HUDEP-2 (cell line): ENCODE measurements around the gene PABPC1L.
"Not testable (repeated sequence)": the region's sequence is repeated elsewhere in the genome, so short reads cannot be mapped to it uniquely, and the experiment has no call there.

ENCODE experiments used
- DNase-seq, 76 experiments: peaks; one replicate each; lab custom pipeline; 2025; ENCODE audit not compliant: unreplicated experiment in 76 of 76; lab: John Stamatoyannopoulos, UW

The PABPC1L gene

DNA sequence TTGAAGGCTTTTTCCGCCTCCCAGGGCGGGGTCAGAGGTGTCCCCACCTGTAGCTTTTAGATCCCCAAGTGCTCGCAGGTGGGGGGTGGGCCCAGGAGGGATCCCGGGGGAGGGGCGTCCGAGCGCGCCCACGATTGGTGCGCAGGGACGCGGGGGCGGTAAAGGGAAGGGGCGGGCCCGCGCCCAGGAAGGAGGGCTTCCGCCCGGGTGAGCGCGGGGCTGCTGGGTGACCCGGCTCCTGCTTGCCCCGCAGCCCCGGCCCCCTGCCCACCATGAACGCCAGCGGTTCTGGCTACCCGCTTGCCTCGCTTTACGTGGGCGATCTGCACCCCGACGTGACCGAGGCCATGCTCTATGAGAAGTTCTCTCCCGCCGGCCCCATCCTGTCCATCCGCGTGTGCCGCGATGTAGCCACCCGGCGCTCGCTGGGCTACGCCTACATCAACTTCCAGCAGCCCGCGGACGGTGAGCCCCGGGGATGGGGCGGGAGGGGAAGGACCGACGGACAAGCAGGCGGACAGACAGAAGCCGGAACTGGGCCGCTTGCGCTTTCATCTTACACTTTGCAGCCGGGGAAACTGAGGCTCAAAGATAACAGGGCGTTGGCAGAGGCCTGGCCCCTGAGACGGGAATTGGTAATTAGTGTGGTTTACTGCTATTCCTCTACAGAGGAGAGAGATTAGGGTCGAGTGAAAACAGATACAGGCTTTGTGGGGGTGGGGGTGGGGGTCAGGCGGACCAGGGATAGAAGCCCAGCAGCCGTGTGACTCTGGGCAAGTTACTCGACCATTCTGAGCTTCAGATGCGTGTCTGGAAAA, at the start of gene PABPC1L:
Gene PABPC1L, plus strand, starts transcription at position 189 of the 818 bp plus-strand sequence. Its CDS starts 84 bp downstream, at position 273.
- peak in 38 of 76 experiments; percentile 3 to 57 (median 26) for DNase-seq

DNA sequence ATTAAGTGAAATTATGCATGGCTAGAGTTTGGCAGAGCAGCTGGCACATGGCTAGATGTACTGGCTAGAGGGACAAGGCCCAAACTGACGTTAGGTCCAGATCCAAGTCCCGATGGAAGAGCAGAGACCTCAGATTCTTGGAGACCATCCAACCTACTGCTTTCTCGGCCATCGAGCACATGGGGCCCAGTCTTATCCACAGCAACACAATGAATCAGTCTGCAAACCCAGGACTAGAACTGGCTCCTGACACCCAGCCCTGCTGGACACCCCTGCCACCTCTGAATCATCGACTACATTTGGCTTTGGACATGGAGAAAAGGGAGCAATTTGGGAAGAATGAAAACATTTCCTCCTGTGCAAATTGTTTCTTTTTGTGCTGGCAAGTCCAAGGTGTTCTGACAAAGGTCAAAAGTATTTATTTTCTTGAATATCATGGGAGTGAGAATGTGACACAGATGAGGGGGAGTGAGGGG, 48.3 kb upstream of the PABPC1L start:
- no peak for DNase-seq

DNA sequence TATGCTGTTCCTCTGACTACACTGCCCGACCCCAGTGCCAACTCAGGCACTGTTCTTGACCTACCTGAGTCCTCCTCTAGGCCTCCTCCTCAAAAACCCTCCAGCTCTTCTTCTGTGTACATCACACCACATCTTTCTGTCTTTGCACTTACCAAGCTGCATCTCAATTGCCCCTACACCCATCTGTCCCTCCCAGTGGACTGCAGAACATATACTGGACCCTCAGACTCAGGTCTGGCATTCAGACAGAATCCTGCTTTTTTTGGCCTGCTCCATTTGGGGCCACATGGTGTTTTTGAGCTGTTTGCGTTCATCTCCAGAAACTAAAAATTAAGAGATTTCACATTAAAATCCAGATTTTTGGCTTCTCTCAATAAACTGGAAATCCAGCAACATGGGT, 47.6 kb upstream of the PABPC1L start:
- DNase-seq, result no peak

DNA sequence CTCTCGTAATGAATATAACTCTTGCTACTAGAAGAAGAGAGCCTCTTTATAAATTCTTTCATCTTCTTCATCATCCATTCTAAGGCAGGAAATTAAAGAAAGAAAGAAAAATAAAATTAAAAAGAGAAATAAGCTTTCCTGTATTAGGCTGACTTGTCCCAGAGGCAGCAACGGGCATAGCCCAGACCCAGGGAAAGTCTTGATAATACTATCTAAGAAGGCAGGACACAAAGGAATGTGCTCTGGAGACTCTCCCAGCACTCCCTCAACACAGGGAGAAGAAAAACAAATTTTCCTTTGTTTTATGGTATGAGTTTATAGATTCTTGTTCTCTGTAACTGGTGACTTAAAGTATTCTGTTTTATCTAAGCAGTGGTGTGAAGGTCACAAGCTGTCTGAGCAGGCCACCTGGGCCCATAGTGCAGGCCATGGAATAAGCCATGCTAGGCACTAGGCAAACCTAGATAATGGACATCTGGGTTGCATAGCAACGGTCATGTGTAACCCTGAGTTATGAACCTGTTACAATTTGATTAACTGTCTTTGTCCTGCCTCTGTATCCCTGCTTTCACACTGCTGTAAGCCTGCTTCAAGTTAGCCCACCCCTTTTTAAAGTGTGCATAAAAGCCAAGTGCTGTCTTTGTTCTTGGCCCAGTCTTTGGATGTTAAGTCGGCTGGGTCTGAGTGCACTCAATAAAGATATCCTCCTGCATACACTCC, 46.3 kb upstream of the PABPC1L start:
- DNase-seq, result peak in 1 of 76 experiments; percentile 8

DNA sequence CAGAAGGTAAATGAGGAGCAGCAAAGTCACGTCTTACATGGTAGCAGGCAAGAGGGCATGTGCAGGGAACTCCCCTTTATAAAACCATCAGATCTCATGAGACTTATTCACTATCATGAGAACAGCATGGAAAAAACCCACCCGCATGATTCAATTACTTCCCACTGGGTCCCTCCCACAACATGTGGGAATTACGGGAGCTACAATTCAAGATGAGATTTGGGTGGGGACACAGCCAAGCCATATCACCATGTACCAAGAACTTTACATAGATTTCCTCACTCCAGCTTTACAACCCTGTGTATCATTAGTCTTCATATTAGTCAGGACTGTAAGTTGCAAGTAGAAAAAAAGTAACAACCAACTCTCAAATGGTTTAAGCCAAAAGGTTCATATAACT, 45.4 kb upstream of the PABPC1L start:
- not testable (repeated sequence) for DNase-seq

DNA sequence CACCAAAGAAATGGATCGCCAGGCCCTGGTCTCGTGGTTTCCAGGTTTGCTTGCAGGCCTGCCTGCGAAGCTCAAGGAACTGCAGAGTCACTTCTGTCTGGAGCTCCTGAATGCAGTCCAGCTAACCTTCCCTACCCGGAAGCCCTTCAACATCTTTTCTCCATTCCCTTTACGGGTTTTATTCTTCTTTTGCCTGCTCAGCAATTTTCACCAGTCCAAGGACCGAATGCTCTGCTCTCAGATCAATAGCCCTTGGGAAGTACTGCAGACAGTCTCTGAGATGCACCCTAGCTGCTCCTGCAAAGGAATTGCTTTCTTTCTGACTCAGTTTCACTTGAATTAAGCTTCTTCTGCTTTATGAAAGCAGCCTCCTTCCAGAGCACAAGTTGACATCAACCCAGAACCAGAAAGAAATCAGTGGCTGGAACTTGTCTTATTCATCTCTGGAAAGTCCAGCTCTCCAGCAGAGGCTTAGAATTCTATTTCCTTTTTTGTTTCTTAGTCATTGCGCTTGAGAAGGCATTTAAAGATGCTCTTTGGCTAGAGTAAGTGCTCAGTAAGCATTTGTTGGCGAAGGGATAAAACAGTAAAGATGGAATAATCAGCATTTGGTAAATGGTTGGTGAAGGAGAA, 43.0 kb upstream of the PABPC1L start:
- no peak for DNase-seq

DNA sequence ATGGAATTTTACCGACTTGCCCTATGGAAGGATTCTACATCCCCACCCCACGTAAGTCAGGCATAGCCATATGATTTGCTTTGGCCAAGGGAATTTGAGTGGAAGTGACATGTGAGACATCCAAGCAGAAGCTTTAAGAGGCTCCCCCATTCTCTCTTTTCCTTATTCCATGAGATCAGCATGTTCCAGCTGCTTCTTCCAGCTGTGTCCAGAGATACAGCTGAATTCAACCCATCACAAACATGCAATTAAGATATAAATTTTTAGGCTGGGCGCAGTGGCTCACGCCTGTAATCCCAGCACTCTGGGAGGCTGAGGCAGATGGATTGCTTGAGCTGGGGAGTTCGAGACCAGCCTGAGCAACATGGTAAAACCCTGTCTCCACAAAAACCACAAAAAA, 40.4 kb upstream of the PABPC1L start:
- DNase-seq, result no peak

DNA sequence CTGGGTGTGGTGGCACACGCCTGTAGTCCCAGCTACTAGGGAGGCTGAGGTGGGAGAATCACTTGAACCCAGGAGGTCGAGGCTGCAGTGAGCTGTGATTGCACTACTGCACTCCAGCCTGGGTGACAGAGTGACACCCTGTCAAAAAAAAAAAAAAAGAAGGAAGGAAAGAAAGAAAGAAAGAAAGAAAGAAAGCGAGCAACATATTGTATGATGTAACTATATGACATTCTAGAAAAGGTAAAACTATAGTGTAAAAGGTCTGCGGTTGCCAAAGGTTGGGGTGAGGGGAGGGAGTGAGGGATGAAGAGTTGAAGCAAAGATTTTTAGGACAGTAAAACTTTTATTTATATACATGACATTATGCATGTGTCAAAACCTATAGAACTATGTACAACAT, 27.5 kb upstream of the PABPC1L start:
- DNase-seq, result not testable (repeated sequence)

DNA sequence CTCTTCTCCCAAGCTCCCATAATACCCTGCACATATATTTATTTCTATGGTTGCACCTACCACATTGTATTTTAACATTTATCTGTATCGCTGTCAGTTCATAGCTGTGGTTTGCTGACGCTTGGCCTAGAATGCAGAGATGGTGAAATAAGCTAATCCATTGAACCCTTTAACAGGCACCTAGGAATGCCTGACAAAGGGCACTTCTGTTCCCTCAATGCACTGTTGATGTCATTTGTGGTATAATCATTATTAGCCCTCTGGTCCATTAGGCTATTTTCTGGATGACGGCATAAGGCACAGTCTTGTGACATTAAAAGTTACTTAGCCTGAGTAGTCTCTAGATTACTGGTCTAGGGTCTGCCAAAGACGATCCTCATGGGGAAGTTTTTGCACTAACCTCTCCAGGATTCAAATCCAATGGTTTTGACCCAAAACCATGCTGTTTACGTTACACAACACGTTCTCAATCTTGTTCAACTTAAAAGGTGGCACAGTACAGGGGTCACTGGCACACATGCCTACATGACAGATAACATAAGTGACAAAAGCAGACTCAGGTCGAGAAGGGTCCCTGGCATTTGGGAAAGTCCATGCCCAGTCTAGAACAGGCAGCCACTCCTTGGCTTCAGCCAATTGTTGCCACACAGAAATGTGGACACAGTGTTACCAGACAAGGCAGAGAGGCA, 26.5 kb upstream of the PABPC1L start:
- no peak for DNase-seq

DNA sequence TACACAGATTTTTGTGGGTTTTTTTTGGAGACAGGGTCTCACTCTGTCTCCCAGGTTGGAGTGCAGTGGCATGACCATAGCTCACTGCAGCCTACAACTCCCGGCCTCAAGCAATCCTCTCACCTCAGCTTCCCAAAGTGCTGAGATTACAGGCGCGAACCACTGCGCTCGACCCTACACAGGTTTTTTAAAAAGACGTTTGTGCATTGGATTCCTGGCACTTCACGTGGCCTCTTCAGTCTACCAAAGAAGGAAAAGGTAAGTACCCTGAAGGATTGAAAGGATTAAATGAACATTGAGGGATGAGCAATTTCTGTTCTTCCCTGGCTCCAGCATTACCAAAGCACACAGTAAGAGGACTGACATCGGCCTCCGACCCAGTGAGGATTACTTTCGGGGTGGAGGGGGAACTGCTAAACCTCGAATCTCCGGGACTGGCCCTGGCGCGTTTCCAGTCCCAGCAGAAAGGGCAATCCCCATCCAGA, 24.9 kb upstream of the PABPC1L start:
- no peak for DNase-seq

DNA sequence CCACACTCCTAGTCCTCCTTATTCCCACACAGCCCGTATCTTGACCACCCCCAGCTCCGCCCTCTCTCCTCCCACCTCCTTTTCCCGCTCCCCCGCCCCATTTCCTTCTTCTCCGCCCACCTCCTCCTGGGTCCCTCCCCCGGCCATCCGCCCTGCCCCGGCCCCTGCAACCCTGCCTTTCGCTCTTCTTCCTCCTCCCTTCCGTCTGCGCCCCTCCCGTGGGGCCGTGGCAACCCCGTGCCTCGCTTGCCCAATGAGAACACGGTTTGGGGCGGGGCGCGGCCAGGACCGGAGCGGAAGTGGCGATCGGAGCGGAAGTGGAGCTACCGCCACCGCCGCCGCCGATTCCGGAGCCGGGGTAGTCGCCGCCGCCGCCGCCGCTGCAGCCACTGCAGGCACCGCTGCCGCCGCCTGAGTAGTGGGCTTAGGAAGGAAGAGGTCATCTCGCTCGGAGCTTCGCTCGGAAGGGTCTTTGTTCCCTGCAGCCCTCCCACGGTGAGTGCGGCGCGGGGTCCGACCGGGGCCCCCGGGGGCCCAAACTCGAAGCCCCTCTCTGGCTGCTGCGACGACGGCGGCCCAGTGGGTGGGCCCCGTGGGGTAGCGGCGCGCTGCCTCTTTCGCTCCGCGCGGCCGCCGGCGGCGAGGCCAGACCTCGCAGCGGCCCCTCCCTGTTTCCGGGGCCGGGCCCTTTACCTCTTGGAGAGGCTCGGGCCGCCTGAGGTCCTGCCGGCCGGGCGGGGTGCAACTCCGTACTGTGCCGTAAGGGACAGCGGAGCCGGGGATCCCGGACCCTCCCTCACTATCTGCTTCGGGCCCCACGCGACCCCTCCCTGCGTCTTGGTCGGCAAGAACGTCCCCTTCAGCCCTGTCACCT, 24.2 kb upstream of the PABPC1L start, which contains the start of gene YWHAB:
Gene YWHAB, plus strand, starts transcription at position 314 of the 874 bp plus-strand sequence. CDS start 15,829 bp downstream, outside the sequence.
- DNase-seq, result peak in 74 of 76 experiments; percentile 64 to 99 (median 94)

DNA sequence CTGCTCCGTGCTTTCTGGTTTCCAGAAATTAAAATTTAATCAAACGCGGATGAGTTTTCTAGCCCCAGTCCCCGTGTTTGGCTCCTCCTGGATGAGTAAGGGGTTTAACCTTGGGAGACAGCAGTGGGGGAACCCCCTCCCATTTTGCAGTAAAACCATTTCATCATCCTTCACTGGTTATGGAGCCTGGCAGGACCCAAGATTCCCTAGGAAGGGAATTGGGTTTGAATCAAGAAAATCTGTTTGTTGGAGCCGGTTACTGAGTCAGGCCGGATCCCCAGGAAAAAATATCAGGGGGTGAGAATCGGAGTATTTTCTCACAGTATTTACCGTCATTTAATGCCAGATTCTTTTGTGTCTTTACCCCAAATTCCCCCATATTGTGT, 23.6 kb upstream of the PABPC1L start:
- DNase-seq, result no peak

DNA sequence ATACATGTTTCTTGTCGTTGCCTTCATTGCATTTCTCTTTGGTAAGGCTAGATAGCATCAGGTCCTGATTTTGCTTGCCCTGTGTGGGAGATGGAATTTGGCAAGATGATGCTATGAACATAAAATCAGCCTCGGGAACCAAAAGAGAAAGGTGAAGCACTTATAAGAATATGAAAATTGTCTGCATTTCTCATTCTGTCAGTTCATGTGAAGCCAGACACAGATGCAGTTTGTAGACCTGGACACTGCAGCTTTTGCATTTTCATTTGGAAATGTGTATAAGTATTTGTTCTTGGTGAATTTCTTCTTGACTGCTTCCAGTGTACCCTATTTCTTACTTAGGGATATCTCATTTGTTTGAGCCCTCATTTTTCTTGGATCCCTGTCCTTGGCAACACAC, 23.0 kb upstream of the PABPC1L start:
- DNase-seq, result no peak

DNA sequence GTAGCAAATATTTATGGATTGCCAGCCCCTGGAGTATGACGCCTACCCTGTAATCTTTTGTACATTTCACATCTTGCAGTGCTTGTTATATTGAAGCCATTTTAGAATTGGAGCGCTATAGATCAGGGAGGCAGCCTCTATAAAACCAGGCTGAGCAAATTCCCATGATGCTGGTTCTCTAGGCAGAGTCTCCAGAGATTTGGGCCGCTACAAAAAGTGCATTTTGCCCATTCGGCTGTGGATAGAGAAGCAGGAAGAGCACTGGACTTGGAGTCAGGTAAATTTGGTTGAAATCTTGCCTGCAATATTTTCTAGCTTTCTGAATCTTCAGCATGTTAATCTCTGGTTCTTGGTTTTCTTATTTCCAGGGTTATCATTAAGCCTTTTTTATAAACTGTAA, 22.4 kb upstream of the PABPC1L start:
- no peak for DNase-seq

DNA sequence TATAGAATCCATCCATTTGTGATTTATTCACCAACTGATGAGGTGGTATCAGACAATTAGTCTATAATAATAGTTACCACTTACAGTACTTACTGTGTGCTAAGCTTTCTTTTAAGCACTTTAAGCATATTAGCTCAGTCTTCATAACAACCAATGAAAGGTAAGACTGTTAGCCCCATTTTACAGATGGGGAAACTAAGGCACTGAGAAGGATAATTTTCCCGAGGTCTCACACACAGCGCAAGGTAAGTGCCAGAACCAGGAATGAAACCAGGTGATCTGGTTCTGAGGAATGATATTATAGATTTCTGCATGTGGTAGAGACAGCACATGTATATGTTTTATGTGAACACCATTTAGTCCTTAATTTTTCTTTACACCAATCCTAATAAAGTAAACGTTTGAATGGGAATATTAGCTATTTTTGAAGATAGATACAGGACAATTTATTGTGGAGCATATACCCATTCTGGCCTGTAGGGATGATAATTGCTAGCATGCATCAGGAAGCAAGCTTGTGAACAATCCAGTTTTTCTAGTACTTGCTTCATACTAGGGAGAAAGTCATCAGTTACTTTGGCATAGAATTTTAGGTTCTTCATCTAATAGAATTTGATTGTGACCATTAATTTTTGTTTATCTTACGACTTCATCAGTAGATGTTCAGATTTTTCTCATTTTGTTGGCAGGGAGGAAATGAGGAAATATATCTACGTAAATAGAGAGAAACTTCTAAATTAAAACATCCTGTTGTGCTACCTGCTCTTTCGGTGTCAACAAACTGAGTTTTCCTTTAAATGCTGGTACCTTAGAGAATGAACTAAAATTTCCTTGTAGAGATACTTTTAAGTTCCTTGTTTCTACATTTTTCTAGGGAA, 21.4 kb upstream of the PABPC1L start:
- no peak for DNase-seq

DNA sequence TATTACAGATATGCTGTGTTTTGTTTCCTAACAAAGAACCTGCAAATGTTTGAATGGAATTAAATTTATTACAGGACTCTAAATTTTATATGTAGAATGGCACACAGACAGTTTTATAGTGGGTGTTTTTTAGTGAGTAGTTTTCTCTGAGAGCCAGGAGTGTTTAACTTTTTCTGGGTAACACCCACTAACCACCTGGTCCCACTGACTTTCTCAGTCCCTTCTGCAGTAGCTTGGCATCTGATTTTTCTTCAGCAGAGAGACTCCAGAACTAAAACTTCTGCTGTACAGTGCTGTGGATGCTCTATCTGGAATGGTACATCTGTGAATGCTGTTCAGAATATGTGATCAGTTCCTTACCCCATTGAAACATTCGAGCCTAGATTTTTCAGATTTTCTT, 18.0 kb upstream of the PABPC1L start:
- no peak for DNase-seq

DNA sequence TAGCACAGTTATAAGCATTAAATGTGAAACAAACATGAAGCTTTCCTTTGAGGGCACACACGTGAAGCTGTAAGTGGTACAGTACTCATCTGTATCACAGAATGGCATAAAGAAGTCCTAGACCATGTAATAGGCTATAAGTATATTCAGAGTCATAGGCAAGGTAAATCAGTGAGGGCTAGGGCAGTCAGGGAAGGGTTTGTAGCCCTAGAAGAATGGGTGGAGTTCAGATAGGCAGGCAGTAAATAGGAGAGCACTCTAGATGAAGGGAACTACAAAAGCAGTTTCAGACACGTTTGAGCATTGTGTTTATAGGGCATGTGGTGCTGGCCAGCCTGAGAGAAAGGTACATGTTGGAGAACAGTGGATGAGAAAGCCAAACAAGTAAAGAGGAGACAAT, 14.9 kb upstream of the PABPC1L start:
- DNase-seq, result no peak

DNA sequence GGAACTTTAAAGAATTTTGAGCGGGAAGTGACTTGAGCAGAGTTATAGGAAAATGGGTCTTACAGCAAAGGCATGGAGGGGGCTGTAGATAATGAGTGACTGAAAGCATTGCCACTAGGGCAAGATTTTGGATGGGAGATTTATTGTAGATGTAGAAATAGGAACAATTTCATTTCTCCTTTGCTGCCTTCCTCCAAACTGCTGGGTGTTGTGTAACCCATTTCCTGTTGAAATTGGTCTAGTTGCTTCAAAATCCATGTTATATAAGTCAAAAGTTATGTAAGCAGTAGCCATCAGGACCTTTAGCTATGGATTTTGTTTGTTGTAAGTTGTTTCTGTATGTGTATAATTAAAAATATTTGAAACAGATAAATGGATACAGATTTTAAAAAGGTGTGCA, 13.3 kb upstream of the PABPC1L start:
- no peak for DNase-seq

DNA sequence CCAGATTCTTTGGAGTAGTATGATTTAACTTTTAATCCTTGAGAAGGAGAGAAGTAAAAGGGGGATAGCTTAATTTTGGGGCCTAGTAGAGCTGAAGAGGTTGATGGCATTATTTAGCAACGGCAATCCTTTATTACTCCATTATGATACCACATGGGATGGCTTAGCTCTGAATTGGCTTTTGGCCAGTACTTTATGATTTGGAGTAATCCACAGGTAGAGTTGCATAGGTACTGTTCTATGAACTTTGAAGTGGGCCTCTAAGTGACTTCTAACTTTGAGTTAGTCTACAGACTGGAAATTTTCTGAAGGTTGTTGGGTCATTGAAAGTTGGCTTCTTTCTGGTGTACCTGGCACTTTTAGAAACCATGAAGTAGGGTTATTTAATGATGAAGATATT, 12.7 kb upstream of the PABPC1L start:
- DNase-seq, result no peak
